AG09309 (cell line): Measurements from ENCODE around the gene ZSWIM5.

ENCODE experiments used
- DNase-seq: peaks from one replicate; pipeline ENCODE4 v3.0.0-alpha.2; 2010; ENCODE audit warnings: low read depth
- H3K4me3 ChIP-seq: 2 replicates; pipeline ENCODE4 v1.5.1; 2011; ENCODE audit warnings: mild to moderate bottlenecking, low read depth, low read length, moderate library complexity; ENCODE audit not compliant: control insufficient read depth
- TF ChIP-seq, protein P1 (sequence below): IDR thresholded peaks from 2 replicates; pipeline ENCODE4 v1.5.1; 2011; ENCODE audit warnings: mild to moderate bottlenecking, low read depth, low read length, inconsistent platforms; ENCODE audit not compliant: insufficient read depth, control insufficient read depth; ENCODE audit errors: missing control alignments

ZSWIM5 gene

DNA sequence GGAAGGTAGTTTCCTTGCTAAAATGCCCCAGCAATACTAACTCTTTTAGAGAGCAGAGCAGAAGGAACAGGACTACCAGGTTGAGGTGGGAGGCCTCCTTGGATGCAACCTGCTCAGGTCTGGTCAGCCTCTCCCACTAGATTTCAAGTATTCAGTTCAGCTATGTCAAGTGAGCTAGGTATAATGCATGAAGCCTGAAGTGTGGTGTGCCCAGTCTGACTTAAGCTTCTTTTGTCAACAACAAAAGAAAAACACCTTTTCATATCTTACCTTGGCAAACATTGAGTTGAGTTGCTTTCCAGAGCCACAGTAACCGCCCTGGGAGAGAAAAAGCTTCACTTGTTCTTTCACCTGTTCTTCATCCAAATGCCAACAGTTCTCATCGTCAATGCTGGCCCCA, 146.6 kb downstream of the ZSWIM5 start:
- DNase-seq: no peak
- H3K4me3 ChIP-seq: no peak overlapping the region
- TF ChIP-seq, protein P1, sequence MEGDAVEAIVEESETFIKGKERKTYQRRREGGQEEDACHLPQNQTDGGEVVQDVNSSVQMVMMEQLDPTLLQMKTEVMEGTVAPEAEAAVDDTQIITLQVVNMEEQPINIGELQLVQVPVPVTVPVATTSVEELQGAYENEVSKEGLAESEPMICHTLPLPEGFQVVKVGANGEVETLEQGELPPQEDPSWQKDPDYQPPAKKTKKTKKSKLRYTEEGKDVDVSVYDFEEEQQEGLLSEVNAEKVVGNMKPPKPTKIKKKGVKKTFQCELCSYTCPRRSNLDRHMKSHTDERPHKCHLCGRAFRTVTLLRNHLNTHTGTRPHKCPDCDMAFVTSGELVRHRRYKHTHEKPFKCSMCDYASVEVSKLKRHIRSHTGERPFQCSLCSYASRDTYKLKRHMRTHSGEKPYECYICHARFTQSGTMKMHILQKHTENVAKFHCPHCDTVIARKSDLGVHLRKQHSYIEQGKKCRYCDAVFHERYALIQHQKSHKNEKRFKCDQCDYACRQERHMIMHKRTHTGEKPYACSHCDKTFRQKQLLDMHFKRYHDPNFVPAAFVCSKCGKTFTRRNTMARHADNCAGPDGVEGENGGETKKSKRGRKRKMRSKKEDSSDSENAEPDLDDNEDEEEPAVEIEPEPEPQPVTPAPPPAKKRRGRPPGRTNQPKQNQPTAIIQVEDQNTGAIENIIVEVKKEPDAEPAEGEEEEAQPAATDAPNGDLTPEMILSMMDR: no peak

DNA sequence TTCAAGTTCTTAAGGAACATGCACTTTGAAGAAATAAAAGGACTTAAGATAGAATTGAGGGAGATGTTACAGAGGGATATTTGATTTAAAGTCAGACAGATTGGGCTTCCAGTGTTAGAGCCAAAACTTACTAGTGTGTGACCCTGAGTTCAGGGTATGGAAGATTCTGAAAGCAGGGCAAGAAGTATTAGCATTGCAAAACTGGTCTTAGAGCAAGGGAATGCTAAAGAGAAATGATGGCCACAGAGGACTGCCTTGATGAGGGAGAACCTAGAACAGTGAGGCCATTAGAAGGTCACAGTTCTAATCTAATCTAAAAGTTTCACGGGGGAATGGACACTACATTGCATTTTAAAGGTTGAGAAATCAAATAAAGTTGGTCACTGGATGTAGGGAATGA, 148.9 kb downstream of the ZSWIM5 start:
- no peak for DNase-seq
- TF ChIP-seq, protein P1: no peak
- no peak overlapping the region for H3K4me3 ChIP-seq

DNA sequence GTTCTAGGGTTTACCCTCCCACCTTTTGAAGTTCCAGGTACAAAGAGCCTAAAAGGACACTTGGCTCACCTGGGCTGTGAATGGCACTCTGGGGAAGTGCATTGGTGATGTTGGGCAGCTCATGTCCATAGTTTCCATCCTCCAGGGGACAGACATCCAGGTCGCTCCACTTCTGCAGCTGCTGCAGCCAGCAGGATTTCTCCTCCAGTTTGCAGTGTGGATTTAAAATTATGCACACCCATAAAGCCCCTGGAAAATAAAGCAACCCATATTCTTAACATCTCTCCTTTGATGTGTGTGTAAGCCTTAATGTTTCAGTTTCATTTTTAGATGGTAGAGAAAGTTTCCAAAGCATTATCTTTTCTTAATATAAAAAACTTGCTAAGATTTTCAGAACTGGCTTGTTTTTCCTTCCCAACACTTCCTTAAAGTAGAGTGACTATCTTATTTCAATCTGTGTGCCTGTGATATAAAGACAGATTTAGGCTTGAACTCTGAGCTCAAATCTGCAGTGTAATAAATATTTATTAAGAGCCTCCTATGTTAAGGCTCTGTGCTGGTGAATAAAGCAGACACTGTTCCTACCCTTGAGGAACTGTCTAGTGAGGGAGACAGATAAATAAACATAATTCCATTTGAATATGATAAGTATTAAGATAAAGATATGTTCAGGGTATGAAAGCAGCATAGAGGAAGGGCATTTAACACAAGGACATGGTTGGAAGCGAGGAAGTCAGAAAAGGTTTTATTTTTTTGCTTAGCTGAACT, 155.2 kb downstream of the ZSWIM5 start:
- no peak for DNase-seq
- TF ChIP-seq, protein P1: no peak
- no peak overlapping the region for H3K4me3 ChIP-seq

DNA sequence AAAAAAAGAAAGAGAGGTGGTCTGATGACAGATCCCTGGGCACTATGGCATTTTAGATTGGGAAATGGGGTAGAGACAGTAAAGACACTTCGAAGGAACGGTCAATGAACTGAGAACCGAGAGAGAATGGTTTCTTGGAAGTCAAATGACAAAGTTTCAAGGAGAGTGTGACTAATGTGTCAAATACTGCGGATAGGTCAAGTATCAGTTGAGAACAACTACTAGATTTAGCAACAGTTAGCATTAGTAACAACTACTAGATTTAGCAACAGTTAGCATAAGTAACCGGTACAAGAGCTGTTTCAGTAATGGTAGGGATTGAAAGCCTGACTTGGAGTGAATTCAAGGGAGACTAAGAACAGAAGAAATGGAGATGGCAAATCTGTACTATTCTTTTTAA, 159.4 kb downstream of the ZSWIM5 start:
- DNase-seq: no peak
- no peak overlapping the region for H3K4me3 ChIP-seq
- TF ChIP-seq, protein P1: no peak

DNA sequence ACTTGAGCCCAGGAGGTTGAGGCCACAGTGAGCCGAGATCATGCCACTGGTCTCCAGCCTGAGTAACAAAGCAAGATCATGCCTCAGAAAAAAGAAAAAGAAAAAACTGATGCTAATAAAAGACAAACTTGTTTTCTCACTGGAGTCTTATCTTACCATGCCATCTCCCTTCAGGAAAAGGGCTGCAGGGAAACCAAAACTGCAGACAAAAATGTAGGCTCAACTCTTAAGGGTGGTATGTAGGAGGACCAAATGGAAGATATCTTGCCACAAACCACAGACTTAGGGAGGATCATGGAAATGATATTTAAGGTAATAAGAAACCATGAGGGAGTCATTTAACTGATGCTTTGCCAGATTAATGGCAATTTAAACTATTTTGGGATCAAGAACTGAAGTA, 161.5 kb downstream of the ZSWIM5 start:
- no peak overlapping the region for H3K4me3 ChIP-seq
- TF ChIP-seq, protein P1: no peak
- no peak for DNase-seq

DNA sequence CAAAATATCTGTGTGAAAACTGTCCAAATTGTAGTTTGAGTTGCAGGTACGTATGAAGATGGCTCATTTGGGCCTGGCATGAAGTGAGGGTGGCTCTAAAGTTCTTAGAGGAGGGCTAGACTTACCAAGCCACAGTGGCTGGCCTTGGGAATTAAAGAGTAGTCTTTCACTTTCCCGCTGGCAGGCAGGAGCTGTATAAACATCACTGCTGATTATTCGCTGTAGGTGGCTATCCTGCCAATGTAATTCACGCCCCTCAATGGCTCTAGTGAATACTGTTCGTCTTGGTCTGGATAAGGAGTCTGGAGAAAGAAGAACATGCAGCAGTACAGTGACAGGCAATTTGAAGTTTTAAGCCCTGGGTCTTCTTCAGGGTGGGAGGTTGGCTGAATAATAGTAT, 163.3 kb downstream of the ZSWIM5 start:
- no peak overlapping the region for H3K4me3 ChIP-seq
- no peak for DNase-seq
- TF ChIP-seq, protein P1: no peak
